Astrocyte (in vitro differentiated cells and primary cell): ENCODE results near the gene NXNL1. TPM values are rescaled to one million over a fixed set of nuclear protein-coding genes. Genes with fewer than 3 reads are reported as not detected.

ENCODE experiments used
- DNase-seq: peaks from one replicate; pipeline ENCODE4 v3.0.0-alpha.2; 2010; ENCODE audit warnings: low read depth
- FAIRE-seq: peaks from 2 replicates; lab custom pipeline; 2011; peaks lifted over from hg19 to GRCh38; lab: Jason Lieb, UNC
- H2AFZ ChIP-seq: 2 replicates; pipeline ENCODE4 v1.6.0; 2012; ENCODE audit warnings: low read depth, low read length, inconsistent platforms
- H3K27ac ChIP-seq: 2 replicates; pipeline ENCODE4 v1.5.1; 2011; ENCODE audit warnings: low read depth, low read length, inconsistent platforms
- H3K27me3 ChIP-seq: 2 replicates; pipeline ENCODE4 v1.6.0; 2011; ENCODE audit warnings: low read length, inconsistent platforms; ENCODE audit not compliant: insufficient read depth
- H3K36me3 ChIP-seq: 2 replicates; pipeline ENCODE4 v1.5.1; 2011; ENCODE audit warnings: low read length, inconsistent platforms; ENCODE audit not compliant: insufficient read depth
- H3K4me1 ChIP-seq: 2 replicates; pipeline ENCODE4 v1.5.1; 2011; ENCODE audit warnings: low read length, inconsistent platforms; ENCODE audit not compliant: insufficient read depth
- H3K4me2 ChIP-seq: 2 replicates; pipeline ENCODE4 v1.6.0; 2012; ENCODE audit warnings: low read length, inconsistent platforms
- H3K4me3 ChIP-seq: 2 replicates; pipeline ENCODE4 v1.5.1; 2011; ENCODE audit warnings: low read depth, mild to moderate bottlenecking, low read length, inconsistent platforms; ENCODE audit not compliant: insufficient read depth
- H3K79me2 ChIP-seq: 2 replicates; pipeline ENCODE4 v1.6.0; 2012; ENCODE audit warnings: mild to moderate bottlenecking, low read length, inconsistent platforms; ENCODE audit not compliant: insufficient read depth
- H3K9ac ChIP-seq: 2 replicates; pipeline ENCODE4 v1.6.0; 2012; ENCODE audit warnings: mild to moderate bottlenecking, low read length, inconsistent platforms
- H3K9me3 ChIP-seq: 2 replicates; pipeline ENCODE4 v1.5.1; 2012; ENCODE audit warnings: low read depth, mild to moderate bottlenecking, low read length, inconsistent platforms; ENCODE audit not compliant: insufficient read depth
- H4K20me1 ChIP-seq: 2 replicates; pipeline ENCODE4 v1.6.0; 2012; ENCODE audit warnings: low read length, inconsistent platforms; ENCODE audit not compliant: insufficient read depth
- H3K27ac Mint-ChIP-seq: one replicate; pipeline ENCODE4 v1.8.0; 2021; ENCODE audit warnings: mild to moderate bottlenecking, mixed read lengths; ENCODE audit not compliant: unreplicated experiment
- H3K27me3 Mint-ChIP-seq: one replicate; pipeline ENCODE4 v1.8.0; 2021; ENCODE audit warnings: low read depth, mixed read lengths; ENCODE audit not compliant: unreplicated experiment
- H3K36me3 Mint-ChIP-seq: one replicate; pipeline ENCODE4 v1.8.0; 2021; ENCODE audit warnings: low read depth, mixed read lengths; ENCODE audit not compliant: unreplicated experiment
- H3K4me1 Mint-ChIP-seq: one replicate; pipeline ENCODE4 v1.8.0; 2021; ENCODE audit warnings: low read depth, mixed read lengths; ENCODE audit not compliant: unreplicated experiment
- H3K4me3 Mint-ChIP-seq: one replicate; pipeline ENCODE4 v1.8.0; 2021; ENCODE audit warnings: mild to moderate bottlenecking, moderate library complexity, mixed read lengths; ENCODE audit not compliant: unreplicated experiment
- H3K9me3 Mint-ChIP-seq: one replicate; pipeline ENCODE4 v1.8.0; 2021; ENCODE audit warnings: mild to moderate bottlenecking, mixed read lengths; ENCODE audit not compliant: unreplicated experiment
- CTCF ChIP-seq: IDR thresholded peaks from 2 replicates; pipeline ENCODE4 v1.5.1; 2011; ENCODE audit warnings: low read depth, mild to moderate bottlenecking, inconsistent platforms, low read length, moderate library complexity; ENCODE audit not compliant: insufficient read depth
- EZH2 ChIP-seq: IDR thresholded peaks from 2 replicates; pipeline ENCODE4 v1.6.1; 2012; ENCODE audit warnings: mild to moderate bottlenecking, low read length, inconsistent platforms; ENCODE audit not compliant: insufficient read depth
- total RNA-seq: library from RNA; stranded (reverse); gene quantifications from 2 replicates; pipeline ENCODE4 v1.2.1, GENCODE V29; 2021

Gene NXNL1
- total RNA-seq, 1 donor from 2014 or later, result not detected

DNA sequence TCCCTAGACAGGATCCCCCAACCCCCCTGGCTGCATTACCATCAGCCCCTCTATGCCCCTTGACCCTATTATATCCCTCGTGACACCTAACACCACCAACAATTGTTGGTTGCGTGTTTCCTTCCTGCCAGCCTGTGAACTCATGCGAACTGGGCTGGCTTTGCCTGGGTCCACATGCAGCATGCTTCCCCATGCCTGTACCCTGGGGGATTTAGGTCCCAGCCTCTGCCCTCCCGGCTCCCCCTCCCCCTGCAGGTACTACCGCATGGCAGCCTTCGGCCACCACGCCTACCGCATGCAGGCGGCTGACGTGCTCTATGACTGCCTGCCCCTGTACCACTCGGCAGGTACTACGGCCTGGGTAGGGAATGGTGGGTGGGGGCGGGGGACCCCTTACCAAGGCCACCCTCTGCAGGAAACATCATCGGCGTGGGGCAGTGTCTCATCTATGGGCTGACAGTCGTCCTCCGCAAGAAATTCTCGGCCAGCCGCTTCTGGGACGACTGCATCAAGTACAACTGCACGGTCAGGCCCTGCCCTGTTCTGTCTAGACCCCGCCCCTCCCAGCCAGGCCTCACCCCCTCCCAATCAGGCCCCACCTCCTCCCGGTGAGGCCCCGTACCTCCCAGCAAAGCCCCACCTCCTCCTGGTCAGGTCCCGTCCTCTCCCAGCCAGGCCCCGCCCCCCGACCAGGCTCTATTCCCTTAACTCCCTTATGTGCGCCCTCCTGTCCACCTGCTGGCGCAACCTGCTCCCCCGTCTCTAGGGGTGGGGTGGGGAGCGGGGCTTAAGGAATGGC, 28.1 kb upstream of the NXNL1 start:
- peaks cover 3% of the 10 kb centered on the region for H3K36me3 Mint-ChIP-seq
- H3K27ac Mint-ChIP-seq, result no peak overlapping the region
- peaks cover 10% of the 10 kb centered on the region for H4K20me1 ChIP-seq
- no peak overlapping the region for H3K4me3 ChIP-seq
- TF ChIP-seq EZH2 (no peak), CTCF (no peak)
- DNase-seq (no peak), FAIRE-seq (no peak)
- H3K9me3 Mint-ChIP-seq, result no peaks in the 10 kb centered on the region
- no peaks in the 10 kb centered on the region for H3K36me3 ChIP-seq
- H3K4me3 Mint-ChIP-seq, result no peak overlapping the region
- H3K4me2 ChIP-seq, result no peak overlapping the region
- no peak overlapping the region for H3K9ac ChIP-seq
- H3K27ac ChIP-seq, result no peak overlapping the region
- H3K9me3 ChIP-seq, result no peaks in the 10 kb centered on the region
- H3K27me3 ChIP-seq, result no peaks in the 10 kb centered on the region
- H2AFZ ChIP-seq, result no peak overlapping the region
- H3K79me2 ChIP-seq, result peaks cover 3% of the 10 kb centered on the region
- H3K4me1 ChIP-seq, result no peaks in the 10 kb centered on the region
- no peaks in the 10 kb centered on the region for H3K4me1 Mint-ChIP-seq
- H3K27me3 Mint-ChIP-seq, result no peaks in the 10 kb centered on the region

DNA sequence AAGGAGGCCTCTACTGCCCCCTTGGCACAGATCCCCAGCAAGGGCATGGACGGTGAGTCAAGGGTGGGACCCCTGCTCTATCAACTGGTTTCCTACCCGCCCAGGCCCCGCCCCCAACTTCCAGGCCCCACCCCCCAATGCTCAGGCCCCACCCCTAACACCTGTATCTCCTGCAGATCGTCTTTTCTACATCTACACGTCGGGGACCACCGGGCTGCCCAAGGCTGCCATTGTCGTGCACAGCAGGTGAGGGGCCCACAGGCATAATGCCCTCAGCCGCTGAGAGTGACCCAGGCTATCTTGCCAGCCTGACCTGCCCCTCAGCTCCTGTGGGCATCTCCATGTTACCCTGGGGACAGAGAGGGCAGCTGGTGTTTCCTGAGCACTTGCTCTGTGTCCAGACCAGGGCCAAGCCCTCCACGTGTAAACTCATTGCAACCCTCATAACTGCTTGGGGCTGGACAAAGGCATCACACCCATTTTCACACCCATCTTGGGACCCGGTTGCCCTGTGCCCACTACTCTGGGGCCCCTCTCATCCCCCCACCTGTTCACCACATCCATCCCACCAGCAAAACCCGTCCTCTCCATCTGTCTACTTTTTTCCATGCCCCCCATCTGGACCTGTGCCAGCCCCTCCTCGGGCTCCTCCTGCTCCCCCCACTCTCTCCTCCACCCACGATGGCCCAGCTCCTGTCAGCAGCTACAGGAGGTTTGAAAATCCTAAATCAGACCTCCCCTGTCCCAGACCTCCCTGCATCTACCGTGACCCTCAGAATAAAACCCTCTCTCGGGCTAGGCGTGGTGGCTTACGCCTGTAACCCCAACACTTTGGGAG, 26.8 kb upstream of the NXNL1 start:
- peaks cover 9% of the 10 kb centered on the region for H3K36me3 Mint-ChIP-seq
- Histone ChIP-seq H3K4me1 (no peaks in the 10 kb centered on the region), H3K79me2 (peaks cover 8% of the 10 kb centered on the region), H3K27me3 (no peaks in the 10 kb centered on the region), H4K20me1 (peaks cover 20% of the 10 kb centered on the region), H3K4me3 (no peak overlapping the region), H3K9me3 (no peaks in the 10 kb centered on the region), H3K36me3 (no peaks in the 10 kb centered on the region), H3K27ac (no peak overlapping the region), H2AFZ (no peak overlapping the region), H3K9ac (no peak overlapping the region), H3K4me2 (no peak overlapping the region)
- H3K27ac Mint-ChIP-seq, result no peak overlapping the region
- H3K9me3 Mint-ChIP-seq, result no peaks in the 10 kb centered on the region
- no peaks in the 10 kb centered on the region for H3K27me3 Mint-ChIP-seq
- FAIRE-seq (no peak), DNase-seq (no peak)
- H3K4me1 Mint-ChIP-seq, result peaks cover 4% of the 10 kb centered on the region
- H3K4me3 Mint-ChIP-seq, result no peak overlapping the region
- TF ChIP-seq CTCF, result no peak
- TF ChIP-seq EZH2, result no peak
